Measurements from ENCODE around the gene KCTD16.

Gene KCTD16

DNA sequence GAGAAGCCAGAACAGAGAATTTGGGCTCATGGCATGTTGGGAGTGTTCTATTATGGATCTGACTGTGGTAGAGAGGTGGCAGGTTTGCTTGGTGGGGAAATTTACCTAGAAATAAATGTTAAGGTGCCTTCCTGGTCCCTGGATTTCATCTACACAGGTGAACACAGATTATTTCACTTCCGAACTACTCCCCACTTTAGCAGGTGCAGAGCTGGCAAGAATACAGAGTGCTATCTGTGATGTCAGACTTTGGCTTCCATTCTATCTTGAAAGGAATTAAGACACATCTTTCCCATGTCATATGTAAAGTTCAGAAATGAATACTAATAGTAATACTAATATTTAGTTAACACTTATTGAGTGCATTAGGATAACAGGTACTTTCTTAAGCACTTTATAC is 234.0 kb downstream of the KCTD16 start:
- DNase-seq (ENCODE audit: low read depth) = no peak

DNA sequence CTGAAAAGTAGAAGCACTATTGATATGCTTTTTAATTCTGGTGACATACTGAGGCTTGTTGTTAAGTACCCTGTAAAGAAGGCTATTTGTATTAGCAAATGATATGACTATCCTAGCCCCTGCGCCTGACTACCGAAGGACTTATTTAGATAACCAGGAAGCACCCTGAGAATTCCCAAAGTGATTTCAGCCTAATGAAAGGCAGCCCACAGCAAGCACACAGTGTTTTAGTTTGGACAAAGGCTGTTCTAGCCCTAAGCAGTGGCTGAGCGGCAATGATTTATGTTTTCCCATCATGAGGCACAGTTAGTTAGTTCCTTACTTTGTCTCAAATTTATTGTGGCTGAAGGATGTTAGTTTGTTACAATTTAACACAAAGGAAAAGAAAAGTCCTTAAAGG is 235.3 kb downstream of the KCTD16 start:
- no peak for DNase-seq (ENCODE audit: low read depth)

DNA sequence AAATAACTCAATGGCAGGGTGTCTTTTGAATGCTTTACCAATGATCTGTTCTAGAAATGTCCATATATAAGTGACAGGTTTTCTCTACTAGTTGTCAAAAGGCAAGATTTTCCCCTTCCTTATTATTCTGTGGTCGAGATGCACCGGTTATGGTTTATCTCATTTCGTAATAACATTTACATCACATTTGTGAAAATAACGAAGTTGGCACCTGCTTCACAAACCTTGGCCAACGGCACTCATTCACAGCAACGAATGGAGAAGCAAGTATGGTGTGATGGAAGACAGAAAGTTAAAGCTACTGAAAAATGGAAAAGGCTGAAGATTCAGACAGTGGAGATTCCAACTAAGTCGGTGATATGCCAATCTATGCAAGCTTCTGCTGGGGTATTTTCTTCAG is 235.8 kb downstream of the KCTD16 start:
- DNase-seq (ENCODE audit: low read depth) = no peak

DNA sequence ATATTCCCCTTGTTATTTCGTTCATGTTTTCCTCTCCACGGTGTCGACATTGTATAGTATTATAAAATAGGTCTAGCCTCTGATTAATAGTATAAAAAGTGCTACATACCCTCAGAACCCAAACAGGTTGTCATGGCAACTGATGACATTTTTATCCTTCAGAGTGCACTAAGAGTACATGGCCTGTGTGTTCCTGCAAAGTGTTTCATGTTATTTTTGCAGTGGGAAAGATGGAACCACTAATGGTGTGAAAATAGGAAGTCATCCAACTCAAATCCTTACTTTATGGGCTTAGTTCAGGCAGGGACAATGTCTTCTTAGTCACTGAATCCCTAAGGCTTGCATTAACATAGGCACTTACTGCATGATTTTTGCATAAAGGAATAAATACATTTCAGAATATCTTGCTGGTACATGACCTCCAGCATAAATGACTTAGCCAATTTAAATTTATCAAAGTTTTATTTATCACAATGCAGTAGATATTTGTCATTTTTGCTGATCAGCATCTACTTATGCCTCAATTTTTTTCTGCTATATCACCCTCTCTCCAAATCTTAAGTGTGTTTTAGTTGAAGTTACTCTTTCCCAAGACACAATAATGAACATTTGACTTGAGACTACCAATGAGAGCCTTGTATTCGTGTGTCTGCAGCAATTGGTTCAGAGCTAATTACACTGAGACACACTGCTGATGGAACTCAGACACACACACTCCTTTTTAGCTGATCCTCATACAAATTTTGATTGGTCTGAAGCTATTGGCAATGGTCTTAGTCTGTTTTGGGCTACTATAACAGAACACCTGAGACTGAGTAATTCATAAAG is 243.7 kb downstream of the KCTD16 start:
- no peak for DNase-seq (ENCODE audit: low read depth)

DNA sequence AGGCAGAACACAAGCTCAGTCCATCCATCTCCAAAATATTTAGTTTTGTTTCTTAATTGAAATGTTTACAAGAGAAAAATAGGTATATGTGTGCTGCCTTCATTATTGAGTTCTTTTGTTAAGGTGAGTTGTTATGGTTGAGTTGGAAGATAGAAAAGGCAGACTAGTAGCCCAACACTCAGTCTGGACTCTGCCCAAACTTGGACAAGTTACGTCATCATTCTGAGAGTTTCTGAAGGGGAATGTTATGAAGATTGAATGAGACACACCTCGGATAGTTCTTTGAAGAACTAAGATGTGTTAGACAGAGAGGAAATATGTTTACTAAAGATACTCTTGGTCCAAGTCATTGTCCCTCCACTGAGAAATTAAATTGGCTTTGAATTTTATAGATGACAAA is 245.5 kb downstream of the KCTD16 start:
- DNase-seq (ENCODE audit: low read depth) = no peak

DNA sequence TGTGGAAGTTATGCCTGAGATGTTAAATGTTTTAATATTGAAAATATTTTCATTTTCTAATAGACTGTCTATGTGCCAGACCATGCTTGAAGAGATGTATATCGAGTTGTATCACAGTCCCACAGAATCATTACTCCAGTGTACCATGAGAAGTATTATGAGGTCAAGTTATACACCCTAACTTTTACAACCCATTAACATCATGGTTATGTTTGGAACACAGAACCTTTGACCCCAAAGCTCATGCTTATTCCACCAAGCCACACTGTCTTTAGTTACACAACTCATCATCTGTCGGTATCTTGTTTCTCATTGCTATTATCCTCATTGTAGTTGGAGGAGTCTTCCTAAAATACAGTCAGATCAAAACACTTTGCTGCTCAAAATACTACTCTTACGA is 248.0 kb downstream of the KCTD16 start:
- no peak for DNase-seq (ENCODE audit: low read depth)

DNA sequence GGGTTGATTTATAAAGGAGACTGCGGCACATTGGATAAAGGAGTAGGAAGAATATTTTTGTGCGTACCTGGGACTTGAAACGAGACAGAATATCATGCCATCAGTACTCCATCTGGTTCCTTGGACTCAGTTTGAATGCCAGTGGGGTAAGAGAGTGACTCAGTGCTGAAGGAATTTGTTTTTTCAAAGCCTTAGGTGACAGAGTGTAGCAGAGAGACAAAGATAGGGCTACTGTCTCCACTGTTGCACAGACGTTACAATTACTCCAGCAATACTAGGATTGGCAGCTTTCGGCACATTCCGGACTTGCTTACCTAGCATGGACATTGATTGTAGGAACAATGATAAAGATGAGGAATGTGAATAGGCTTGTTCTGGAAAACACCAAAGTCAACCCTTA is 250.7 kb downstream of the KCTD16 start:
- DNase-seq (ENCODE audit: low read depth) = no peak

DNA sequence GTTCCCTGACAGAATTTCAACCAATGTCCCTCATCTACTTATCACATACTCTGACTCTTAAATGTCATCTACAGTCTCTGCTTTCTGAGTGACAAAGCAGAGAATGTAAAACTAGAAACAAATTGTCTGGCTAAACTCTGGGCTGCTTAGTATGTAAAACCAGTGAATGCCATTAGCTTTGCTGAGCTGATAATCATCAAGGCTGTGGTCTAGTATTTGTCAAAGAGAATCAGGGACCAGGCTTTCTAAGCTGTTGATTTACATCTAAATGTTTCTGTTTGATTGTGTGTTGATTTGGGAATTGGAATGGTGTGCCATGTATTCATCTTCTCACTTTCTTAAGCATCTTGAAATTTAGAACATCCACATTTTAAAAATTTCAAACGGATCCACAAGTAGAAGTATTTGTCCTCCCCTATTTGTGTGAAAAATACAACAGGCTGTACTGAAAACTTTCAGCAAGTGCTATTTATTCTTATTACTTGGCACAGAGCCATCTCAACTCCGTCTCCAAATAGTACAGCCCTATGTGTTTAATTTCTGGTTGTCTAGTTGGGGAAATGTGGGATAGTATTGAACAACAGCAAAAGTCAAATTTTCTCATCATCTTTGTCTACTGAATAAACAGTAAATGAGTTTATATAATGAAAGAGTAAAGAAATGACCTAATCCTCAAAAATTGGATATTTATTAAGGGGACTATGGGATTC is 251.5 kb downstream of the KCTD16 start:
- DNase-seq (ENCODE audit: low read depth) = no peak

DNA sequence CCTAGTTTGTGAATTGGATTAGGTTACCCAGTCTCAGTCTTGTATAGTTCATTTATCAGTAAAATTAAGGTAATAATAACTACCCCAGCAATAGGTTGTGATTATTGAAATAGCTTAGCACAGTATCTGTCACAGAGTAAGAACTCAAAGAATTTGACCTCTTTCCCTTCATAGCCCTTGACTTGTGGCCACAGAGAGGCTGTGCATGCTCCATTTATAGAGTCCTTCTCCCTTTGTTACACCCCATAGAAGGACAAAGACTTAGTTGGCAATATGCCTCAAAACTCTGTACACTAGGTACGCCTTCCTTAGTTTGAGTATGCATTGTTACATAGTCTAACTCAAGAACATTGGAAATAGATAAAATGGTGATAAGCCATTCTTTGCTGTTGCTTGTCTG is 257.2 kb downstream of the KCTD16 start:
- DNase-seq (ENCODE audit: low read depth) = no peak

DNA sequence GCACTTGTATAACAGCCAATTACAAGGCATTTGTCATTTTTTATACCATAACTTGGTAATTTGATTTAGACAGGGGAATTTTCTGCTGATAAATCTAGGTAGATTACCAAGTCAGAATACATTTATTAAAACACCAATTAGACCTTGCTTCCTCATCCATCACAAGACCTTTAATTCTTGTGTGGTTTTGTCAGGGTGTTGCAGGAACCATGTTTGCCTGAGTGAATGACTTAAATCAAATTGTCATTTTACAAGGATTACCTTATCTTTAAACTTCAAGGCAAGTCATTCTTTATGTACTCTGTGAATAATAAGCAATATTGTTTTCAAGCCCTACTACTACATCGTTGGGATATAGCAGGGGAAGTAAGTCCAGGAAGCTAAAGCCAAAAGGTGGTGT is 257.7 kb downstream of the KCTD16 start:
- no peak for DNase-seq (ENCODE audit: low read depth)

DNA sequence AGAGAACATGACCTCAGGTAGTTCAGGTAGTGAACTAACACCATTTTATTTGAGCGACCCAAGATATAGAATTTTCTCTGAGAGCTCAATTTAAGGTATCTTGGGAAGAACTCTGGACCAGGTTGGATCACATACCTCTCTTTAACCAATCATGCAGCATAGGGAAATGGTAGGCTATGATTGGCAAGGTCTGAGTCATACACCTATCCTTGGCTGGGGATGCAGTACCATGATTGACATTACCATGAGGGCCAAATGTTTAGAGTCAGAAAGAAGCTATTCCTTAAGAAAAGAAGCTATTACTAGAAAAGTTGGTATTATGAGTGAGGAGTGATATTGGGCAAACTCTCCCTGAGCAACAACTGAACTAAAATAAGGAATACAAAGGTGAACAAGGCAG is 258.7 kb downstream of the KCTD16 start:
- DNase-seq (ENCODE audit: low read depth) = no peak

DNA sequence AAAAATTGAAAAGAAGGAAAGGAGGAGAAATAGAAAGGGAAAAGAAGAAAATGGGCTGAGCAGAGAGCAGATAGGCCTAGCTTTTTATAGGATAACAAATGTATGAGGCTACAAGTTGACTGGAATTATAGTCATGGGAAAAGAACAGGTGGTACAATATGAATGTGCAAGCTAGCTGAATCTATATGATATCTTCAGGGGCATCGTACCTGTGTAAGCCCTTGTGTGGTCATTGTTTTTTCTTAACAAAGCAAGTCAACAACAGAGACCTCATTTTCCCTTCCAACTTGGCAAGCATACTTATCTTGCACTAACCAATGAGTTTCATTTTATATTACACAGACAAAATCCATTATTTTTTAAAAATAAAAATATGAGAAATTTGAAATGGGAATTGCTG is 259.2 kb downstream of the KCTD16 start:
- no peak for DNase-seq (ENCODE audit: low read depth)

DNA sequence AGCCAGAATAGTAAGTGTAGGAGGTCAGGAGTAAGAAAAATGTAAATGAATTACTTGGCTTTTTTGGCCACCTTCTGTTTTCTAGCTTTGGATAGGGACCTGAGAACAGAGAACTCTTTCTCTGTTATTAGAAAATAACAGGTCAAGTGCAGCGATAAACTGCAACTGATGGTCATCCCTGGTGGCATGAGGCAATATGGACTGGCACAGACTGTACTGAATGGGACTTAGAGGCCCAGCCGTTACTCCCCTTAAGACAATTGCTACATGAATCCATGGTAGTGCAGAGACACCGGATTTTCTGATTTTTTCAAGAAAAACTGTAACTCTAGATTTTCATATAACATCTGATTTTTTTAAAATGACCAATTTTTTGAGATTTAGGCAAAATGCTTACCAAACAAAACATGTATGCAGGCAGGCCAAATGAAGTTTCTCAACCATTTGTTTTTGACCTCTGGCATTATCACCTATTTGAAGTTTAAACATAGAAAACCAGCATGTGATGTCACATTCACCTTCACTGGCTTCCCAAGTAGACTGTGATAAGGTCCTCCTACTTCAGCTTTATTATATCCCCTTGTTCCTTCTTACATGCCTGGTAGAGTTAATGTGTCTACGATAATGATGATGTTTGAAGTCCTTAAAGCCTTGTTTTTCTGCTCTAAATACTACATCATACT is 262.6 kb downstream of the KCTD16 start:
- DNase-seq (ENCODE audit: low read depth) = no peak

DNA sequence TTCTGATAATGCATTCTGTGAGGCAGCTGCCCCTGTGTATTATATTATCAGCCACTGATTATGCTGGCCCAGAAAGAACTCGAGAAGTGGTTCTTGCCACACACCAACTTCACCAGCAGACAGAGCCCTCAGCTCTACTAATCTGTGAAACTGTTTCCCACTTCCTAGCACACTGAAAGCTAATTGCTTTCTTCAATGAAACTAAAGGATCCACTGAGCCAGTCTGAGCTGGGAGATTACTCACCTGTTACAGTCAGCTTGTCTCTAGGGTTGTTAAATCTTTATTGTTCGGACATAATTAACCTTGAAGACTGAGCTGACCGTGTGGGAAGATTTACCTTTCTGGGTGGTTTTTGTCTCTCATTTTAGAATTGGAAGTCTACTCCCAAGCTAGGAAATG is 263.2 kb downstream of the KCTD16 start:
- no peak for DNase-seq (ENCODE audit: low read depth)

DNA sequence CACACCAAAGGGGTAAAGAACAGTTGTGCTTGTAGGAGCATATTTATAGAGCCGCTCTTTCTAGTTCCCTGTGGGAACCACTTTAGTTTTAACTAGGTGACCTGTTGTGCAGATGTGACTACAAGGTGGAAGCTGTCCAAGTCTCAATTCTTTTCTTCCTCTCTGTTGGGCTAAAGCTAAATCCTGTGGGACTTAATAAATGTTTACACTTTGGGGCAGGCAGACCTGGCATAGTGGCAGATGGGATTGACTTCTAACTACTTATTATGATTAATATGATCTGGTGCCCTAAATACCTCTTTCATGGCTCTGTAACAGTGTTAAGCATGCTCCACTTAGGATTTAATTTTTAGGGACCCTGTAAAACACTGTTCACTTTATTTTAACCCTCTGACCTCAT is 265.3 kb downstream of the KCTD16 start:
- no peak for DNase-seq (ENCODE audit: low read depth)

DNA sequence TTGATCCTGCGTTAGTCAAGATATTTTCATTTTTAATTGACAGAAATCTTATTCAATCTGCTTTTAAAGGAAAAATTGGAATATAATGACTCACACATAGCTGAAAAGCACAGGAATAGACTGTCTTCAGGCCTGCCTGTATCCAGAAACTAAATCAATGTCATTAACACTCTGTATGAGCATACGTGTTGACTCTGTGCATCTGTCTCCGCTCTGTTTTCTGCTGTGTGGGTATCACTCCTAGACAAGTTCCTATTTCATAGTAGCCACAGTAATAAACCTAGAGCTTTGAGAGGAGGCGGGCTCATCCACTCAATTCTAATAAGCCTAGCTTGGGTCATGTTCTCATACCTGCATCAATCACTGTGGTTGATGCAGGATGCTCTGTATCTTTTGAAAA is 267.6 kb downstream of the KCTD16 start:
- DNase-seq (ENCODE audit: low read depth) = no peak

DNA sequence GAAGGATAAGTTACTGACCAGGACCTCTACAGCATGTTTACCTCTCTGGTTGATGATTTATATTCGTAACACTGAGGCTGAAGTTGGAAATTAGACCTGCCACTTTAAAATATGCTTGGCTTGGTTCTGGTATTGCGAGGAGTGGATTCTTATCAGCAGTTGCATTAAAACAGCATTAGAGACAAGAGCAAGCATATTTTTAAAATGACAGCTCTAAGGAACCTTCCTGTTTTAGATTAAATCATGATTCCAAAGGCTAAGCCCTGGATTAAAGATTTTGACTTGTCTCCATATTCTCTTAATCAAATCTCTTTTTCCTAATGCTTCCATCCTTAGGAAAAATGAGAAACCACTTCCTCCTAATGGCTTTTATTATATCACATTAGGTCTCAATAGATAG is 277.8 kb downstream of the KCTD16 start:
- DNase-seq (ENCODE audit: low read depth) = no peak

DNA sequence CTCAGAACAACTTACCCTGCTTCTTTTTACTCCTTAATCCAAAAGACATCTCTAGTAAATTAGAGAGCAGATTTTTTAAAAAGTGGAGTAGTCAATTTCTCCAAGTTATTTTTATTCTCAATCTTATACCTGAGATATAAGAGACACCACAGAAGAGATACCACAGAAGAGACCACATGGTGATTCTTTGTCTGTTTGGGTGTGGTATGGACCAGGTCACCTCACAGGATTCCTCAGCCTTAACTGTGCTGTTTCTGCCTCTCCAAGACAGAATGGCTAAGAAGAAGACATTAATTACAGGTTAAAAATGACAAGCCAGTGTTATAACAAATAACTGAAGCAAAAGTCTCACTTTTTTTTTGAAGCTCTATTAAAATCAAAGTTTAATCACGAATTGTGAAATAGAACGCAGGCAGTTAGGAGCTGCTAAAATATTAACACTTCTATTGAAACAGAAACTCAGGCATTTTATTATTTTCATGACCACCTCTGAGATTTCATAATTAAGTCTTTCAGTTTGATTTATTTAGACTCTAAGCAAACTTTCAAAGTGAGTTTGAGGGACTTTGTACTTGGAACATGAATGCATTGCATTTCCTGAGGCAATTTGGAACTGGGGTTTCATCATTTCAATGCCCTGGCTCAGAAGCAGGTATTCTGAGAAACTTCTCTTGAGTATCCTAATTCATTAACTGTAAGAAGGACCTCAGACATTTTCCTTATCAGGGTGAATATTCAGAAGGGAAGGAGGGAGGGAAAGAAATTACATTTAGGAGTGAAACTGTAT is 280.7 kb downstream of the KCTD16 start:
- no peak for DNase-seq (ENCODE audit: low read depth)

DNA sequence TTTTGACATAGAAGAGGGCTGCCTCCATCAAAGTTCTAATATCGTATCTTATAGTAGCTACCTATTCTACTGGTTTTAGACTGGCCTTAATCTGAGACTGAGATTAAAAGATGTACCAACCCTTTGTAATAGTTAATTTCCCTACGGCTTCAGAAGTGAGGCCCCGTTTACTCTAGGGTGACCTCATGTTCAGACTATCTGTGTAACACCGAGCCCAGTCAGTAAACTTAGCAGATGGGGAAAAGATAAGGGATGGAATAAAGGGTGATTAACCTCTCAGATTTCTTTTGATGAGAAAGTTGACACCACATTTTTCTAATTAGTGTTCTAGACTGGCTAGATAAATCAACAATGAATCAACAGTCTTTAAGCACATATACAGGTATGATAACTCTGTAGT is 283.1 kb downstream of the KCTD16 start:
- no peak for DNase-seq (ENCODE audit: low read depth)

DNA sequence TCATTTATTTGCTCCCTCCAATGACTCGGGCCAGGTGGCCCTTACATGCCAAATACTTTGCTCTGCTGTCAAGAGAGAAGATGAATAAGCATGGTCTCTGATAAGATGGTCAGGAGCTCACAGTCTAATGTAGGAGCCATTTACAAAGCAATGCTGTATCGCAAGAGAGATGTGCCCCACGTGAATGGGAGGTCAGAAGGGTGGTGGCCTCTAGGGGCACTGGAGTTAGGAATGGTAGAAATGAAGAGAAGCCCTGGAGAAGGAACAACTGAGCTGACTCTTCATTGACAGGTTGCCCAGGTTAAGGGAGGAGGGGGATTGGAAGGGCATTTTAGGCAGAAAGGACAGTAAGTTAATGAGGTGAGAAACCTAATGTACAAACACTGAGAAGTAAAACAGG is 286.5 kb downstream of the KCTD16 start:
- DNase-seq (ENCODE audit: low read depth) = no peak

DNA sequence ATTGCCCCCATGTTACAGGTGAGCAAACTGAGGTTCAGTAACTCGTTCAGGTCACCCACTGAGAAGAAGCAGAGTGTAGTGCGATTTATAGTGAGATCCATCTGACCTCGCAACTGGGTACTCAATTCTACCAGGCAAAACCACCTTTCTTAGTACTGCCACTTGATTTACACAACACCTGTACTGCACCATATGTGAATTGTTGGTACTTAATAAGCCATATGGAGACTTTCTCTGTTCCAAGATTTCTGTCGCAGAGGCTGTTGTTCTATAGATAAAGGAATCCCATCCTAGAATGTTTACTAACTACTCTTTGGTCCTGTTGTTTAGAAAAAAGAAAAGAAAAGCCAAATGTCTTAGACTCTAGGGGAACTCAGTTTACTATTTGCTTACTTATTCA is 287.5 kb downstream of the KCTD16 start:
- DNase-seq (ENCODE audit: low read depth) = no peak

DNA sequence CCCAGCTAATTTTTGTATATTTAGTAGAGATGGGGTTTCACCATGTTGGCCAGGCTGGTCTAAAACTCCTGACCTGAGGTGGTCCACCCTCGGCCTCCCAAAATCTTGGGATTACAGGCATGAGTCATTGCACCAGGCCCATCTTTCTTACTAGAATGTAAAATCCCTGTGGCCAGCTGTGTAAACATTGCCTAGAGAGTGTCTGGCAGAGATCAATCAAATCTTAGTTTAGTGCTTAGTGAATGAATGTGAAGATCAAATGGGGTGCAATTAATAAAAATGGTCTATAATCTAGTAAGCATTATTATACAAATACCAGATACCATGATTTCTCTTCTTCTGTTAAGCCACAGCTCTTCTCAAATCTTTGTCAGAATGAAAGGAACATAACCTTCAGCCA is 289.9 kb downstream of the KCTD16 start:
- DNase-seq (ENCODE audit: low read depth) = no peak
